ENCODE data around the gene CWC22. TPM values are rescaled to one million over a fixed set of nuclear protein-coding genes. Genes with fewer than 3 reads are reported as not detected.

The CWC22 gene
- total RNA-seq, 6 donors from 2014 or later: 9.5 to 31.5 (median 17.3) TPM

DNA sequence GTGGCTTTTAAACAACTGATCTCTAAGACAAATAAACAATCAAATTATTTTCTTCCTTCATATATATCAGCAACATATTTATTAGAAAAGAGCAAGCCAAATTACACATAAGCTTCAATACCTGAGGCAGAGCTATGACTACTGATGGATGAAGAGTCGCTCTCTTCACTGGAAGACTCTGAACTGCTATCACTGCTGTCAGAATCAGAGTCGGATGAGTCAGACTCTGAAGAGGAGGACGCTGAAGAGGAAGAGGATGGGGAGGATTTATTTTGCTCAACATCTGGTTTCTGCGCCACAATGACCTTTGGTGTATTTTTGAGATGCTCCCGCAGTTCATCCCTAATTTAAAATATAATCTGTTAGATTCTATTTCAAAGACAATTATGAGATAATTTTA, 56.7 kb downstream of the CWC22 start:
- TF ChIP-seq EP300 (IDR thresholded peaks at IDR 0.05): no peak
- no peak for TF ChIP-seq POLR2AphosphoS5 (IDR thresholded peaks at IDR 0.05)
- no peak for TF ChIP-seq POLR2A (IDR thresholded peaks at IDR 0.05)
- no peak for TF ChIP-seq CTCF (IDR thresholded peaks at IDR 0.05)
- Histone ChIP-seq H3K27me3 (no peaks in the 10 kb centered on the region), H3K4me1 (no peaks in the 10 kb centered on the region), H3K4me3 (no peak overlapping the region), H3K27ac (no peak overlapping the region), H3K36me3 (peaks cover 3 to 84% (median 37%) of the 10 kb centered on the region in 4 donors), H3K9me3 (no peaks in the 10 kb centered on the region)
- DNase-seq: no peak
- ATAC-seq (ENCODE audit: low FRiP score in 2 of 2): no peak
- WGBS, 2 donors: 88 to 89% methylated on average over 5 of the region's 5 CpGs

DNA sequence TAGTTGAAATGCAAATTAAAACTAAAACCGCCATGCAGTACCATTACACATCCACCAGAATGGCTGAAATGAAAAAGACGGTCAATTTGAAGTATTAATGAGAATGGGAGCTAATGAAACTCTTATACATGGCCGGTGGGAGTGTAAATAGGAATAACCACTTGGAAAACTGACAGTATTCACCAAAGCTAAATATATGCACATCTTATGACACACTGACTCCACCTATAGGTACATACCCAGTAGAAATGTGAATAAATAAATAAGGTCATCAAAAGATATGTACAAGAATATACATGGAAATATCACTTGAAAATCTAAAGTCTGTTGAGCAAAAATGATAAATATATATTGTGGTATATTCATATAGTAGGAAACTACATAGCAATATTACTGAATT, 57.7 kb downstream of the CWC22 start:
- no peak for TF ChIP-seq EP300 (IDR thresholded peaks at IDR 0.05)
- no peak for TF ChIP-seq POLR2AphosphoS5 (IDR thresholded peaks at IDR 0.05)
- no peak for TF ChIP-seq POLR2A (IDR thresholded peaks at IDR 0.05)
- TF ChIP-seq CTCF (IDR thresholded peaks at IDR 0.05): no peak
- Histone ChIP-seq H3K27me3 (no peaks in the 10 kb centered on the region), H3K4me3 (no peak overlapping the region), H3K36me3 (peaks cover 3 to 94% (median 40%) of the 10 kb centered on the region in 4 donors), H3K27ac (no peak overlapping the region), H3K4me1 (no peaks in the 10 kb centered on the region), H3K9me3 (no peaks in the 10 kb centered on the region)
- ATAC-seq (ENCODE audit: low FRiP score in 2 of 2) (no peak), DNase-seq (no peak)
- WGBS, 2 donors: 64 to 66% methylated on average over 3 of the region's 3 CpGs

DNA sequence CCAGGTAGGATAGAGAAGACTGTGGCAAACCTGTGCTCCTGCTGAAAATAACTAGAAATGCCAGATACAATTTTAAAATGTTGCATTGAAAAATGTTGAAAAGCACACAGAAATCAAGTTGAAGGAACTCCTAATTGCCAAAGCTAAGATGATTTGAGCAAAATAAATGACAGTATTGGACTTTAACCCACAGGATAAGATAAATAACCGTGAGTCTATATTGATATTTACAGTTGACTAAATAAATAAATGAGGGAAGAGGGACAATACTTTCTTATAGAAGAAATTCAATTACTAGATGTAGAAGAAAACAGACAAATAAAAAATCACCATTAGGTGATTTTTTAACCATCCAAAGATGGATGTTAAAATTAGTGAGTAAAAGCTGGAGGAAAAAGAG, 59.0 kb downstream of the CWC22 start:
- no peaks in the 10 kb centered on the region for H3K4me1 ChIP-seq
- no peak for TF ChIP-seq CTCF (IDR thresholded peaks at IDR 0.05)
- TF ChIP-seq POLR2AphosphoS5 (IDR thresholded peaks at IDR 0.05): no peak
- no peak for TF ChIP-seq POLR2A (IDR thresholded peaks at IDR 0.05)
- TF ChIP-seq EP300 (IDR thresholded peaks at IDR 0.05): no peak
- H3K27me3 ChIP-seq: no peaks in the 10 kb centered on the region
- H3K4me3 ChIP-seq: no peak overlapping the region
- peaks cover 3 to 88% (median 38%) of the 10 kb centered on the region in 4 donors for H3K36me3 ChIP-seq
- ATAC-seq (ENCODE audit: low FRiP score in 2 of 2) (no peak), DNase-seq (no peak)
- no peak overlapping the region for H3K27ac ChIP-seq
- no peaks in the 10 kb centered on the region for H3K9me3 ChIP-seq
- 85 to 86% methylated on average over 1 of the region's 1 CpG for WGBS, 2 donors

- ATAC-seq (ENCODE audit: low FRiP score in 2 of 2) (no peak), DNase-seq (no peak)
- 90 to 96% methylated on average over 4 of the region's 4 CpGs for WGBS, 2 donors
- Histone ChIP-seq H3K4me1 (no peaks in the 10 kb centered on the region), H3K9me3 (no peaks in the 10 kb centered on the region), H3K36me3 (peaks cover 3 to 78% (median 33%) of the 10 kb centered on the region in 4 donors), H3K27ac (no peak overlapping the region), H3K4me3 (no peak overlapping the region), H3K27me3 (no peaks in the 10 kb centered on the region)
- no peak for TF ChIP-seq POLR2AphosphoS5 (IDR thresholded peaks at IDR 0.05)
- no peak for TF ChIP-seq POLR2A (IDR thresholded peaks at IDR 0.05)
- no peak for TF ChIP-seq EP300 (IDR thresholded peaks at IDR 0.05)
- no peak for TF ChIP-seq CTCF (IDR thresholded peaks at IDR 0.05)
Measured at GRCh38 chr2:179946810-179947615, 60.1 kb downstream of the CWC22 start.

- H3K27me3 ChIP-seq: no peaks in the 10 kb centered on the region
Measured at GRCh38 chr2:179946346-179946745, 60.8 kb downstream of the CWC22 start.

More at GRCh38 chr2:179946346-179946745, 60.8 kb downstream of the CWC22 start:
- Histone ChIP-seq H3K9me3 (no peaks in the 10 kb centered on the region), H3K4me3 (no peak overlapping the region), H3K36me3 (peaks cover under 1 to 71% (median 27%) of the 10 kb centered on the region in 4 donors), H3K27ac (no peak overlapping the region), H3K4me1 (no peaks in the 10 kb centered on the region)
- DNase-seq (no peak), ATAC-seq (ENCODE audit: low FRiP score in 2 of 2) (no peak)
- 93% methylated on average over 4 of the region's 4 CpGs for WGBS, 2 donors
- no peak for TF ChIP-seq CTCF (IDR thresholded peaks at IDR 0.05)
- no peak for TF ChIP-seq EP300 (IDR thresholded peaks at IDR 0.05)
- no peak for TF ChIP-seq POLR2AphosphoS5 (IDR thresholded peaks at IDR 0.05)
- no peak for TF ChIP-seq POLR2A (IDR thresholded peaks at IDR 0.05)
